ENCODE data around the gene JAKMIP2.

The JAKMIP2 gene

GRCh38 chr5:147633173-147633572, 149.4 kb downstream of the JAKMIP2 start:
- Histone ChIP-seq H3K23ac (ENCODE audit: low read length) (no peak overlapping the region), H3K27ac (ENCODE audit: low read depth, low read length) (no peak overlapping the region), H3K4ac (ENCODE audit: low read depth, low read length) (no peak overlapping the region), H3K4me2 (ENCODE audit: low read length) (no peak overlapping the region), H3K4me3 (ENCODE audit: low read length) (no peak overlapping the region), H3K4me1 (ENCODE audit: control insufficient read depth, low read depth, low read length) (no peaks in the 10 kb centered on the region), H3K18ac (ENCODE audit: low read length) (no peak overlapping the region), H3K79me2 (ENCODE audit: control insufficient read depth, insufficient read depth, low read length) (no peaks in the 10 kb centered on the region), H3K56ac (ENCODE audit: low read length) (no peak overlapping the region), H2BK5ac (ENCODE audit: low read length) (no peak overlapping the region), H2BK15ac (replicated peaks; ENCODE audit: low read depth) (no peak overlapping the region), H4K5ac (ENCODE audit: low read length) (no peak overlapping the region), H3K79me1 (ENCODE audit: low read length) (no peaks in the 10 kb centered on the region), H3K9ac (ENCODE audit: low read length) (no peak overlapping the region), H3K36me3 (ENCODE audit: control insufficient read depth, insufficient read depth, low read length) (no peaks in the 10 kb centered on the region), H3K27me3 (ENCODE audit: insufficient read depth, low read length, poor library complexity) (no peaks in the 10 kb centered on the region), H2AK5ac (ENCODE audit: low read length) (no peak overlapping the region), H2BK120ac (ENCODE audit: low read depth, low read length) (no peak overlapping the region), H4K8ac (ENCODE audit: low read depth, low read length) (no peak overlapping the region)
- no peak for DNase-seq

- Histone ChIP-seq H3K4me3 (ENCODE audit: low read length) (no peak overlapping the region), H3K56ac (ENCODE audit: low read length) (no peak overlapping the region), H2AK5ac (ENCODE audit: low read length) (no peak overlapping the region), H3K18ac (ENCODE audit: low read length) (no peak overlapping the region), H3K79me1 (ENCODE audit: low read length) (no peaks in the 10 kb centered on the region), H4K5ac (ENCODE audit: low read length) (no peak overlapping the region), H2BK5ac (ENCODE audit: low read length) (no peak overlapping the region), H3K9ac (ENCODE audit: low read length) (no peak overlapping the region), H3K23ac (ENCODE audit: low read length) (no peak overlapping the region), H4K8ac (ENCODE audit: low read depth, low read length) (no peak overlapping the region), H3K4me1 (ENCODE audit: control insufficient read depth, low read depth, low read length) (no peaks in the 10 kb centered on the region), H2BK15ac (replicated peaks; ENCODE audit: low read depth) (no peak overlapping the region), H3K4me2 (ENCODE audit: low read length) (no peak overlapping the region), H3K36me3 (ENCODE audit: control insufficient read depth, insufficient read depth, low read length) (no peaks in the 10 kb centered on the region), H3K27ac (ENCODE audit: low read depth, low read length) (no peak overlapping the region), H3K27me3 (ENCODE audit: insufficient read depth, low read length, poor library complexity) (no peaks in the 10 kb centered on the region), H3K4ac (ENCODE audit: low read depth, low read length) (no peak overlapping the region), H3K79me2 (ENCODE audit: control insufficient read depth, insufficient read depth, low read length) (no peaks in the 10 kb centered on the region), H2BK120ac (ENCODE audit: low read depth, low read length) (no peak overlapping the region)
- DNase-seq = no peak
- no CpG with 5 or more reads among the region's 4 CpGs for WGBS (ENCODE audit: extremely low coverage, insufficient coverage, low lambda C conversion rate)
These were observed 151.0 kb downstream of the JAKMIP2 start for GRCh38 chr5:147631428-147632003.

- no peak overlapping the region for H4K8ac ChIP-seq (ENCODE audit: low read depth, low read length)
- H2BK5ac ChIP-seq (ENCODE audit: low read length) = no peak overlapping the region
- H3K27ac ChIP-seq (ENCODE audit: low read depth, low read length) = no peak overlapping the region
- no peak overlapping the region for H3K56ac ChIP-seq (ENCODE audit: low read length)
- H2BK120ac ChIP-seq (ENCODE audit: low read depth, low read length) = no peak overlapping the region
- H3K23ac ChIP-seq (ENCODE audit: low read length) = no peak overlapping the region
- H3K18ac ChIP-seq (ENCODE audit: low read length) = no peak overlapping the region
- H2AK5ac ChIP-seq (ENCODE audit: low read length) = no peak overlapping the region
- no peak overlapping the region for H3K4me2 ChIP-seq (ENCODE audit: low read length)
- H3K79me1 ChIP-seq (ENCODE audit: low read length) = no peaks in the 10 kb centered on the region
- H3K36me3 ChIP-seq (ENCODE audit: control insufficient read depth, insufficient read depth, low read length) = no peaks in the 10 kb centered on the region
- H3K4ac ChIP-seq (ENCODE audit: low read depth, low read length) = no peak overlapping the region
- no peaks in the 10 kb centered on the region for H3K4me1 ChIP-seq (ENCODE audit: control insufficient read depth, low read depth, low read length)
- no peak overlapping the region for H4K5ac ChIP-seq (ENCODE audit: low read length)
- H3K79me2 ChIP-seq (ENCODE audit: control insufficient read depth, insufficient read depth, low read length) = no peaks in the 10 kb centered on the region
- H2BK15ac ChIP-seq (replicated peaks; ENCODE audit: low read depth) = no peak overlapping the region
- no peak for DNase-seq
- H3K9ac ChIP-seq (ENCODE audit: low read length) = no peak overlapping the region
- no peak overlapping the region for H3K4me3 ChIP-seq (ENCODE audit: low read length)
- H3K27me3 ChIP-seq (ENCODE audit: insufficient read depth, low read length, poor library complexity) = no peaks in the 10 kb centered on the region
- no CpG with 5 or more reads among the region's 4 CpGs for WGBS (ENCODE audit: extremely low coverage, insufficient coverage, low lambda C conversion rate)
These were observed 153.3 kb downstream of the JAKMIP2 start for GRCh38 chr5:147629196-147629595.

DNA sequence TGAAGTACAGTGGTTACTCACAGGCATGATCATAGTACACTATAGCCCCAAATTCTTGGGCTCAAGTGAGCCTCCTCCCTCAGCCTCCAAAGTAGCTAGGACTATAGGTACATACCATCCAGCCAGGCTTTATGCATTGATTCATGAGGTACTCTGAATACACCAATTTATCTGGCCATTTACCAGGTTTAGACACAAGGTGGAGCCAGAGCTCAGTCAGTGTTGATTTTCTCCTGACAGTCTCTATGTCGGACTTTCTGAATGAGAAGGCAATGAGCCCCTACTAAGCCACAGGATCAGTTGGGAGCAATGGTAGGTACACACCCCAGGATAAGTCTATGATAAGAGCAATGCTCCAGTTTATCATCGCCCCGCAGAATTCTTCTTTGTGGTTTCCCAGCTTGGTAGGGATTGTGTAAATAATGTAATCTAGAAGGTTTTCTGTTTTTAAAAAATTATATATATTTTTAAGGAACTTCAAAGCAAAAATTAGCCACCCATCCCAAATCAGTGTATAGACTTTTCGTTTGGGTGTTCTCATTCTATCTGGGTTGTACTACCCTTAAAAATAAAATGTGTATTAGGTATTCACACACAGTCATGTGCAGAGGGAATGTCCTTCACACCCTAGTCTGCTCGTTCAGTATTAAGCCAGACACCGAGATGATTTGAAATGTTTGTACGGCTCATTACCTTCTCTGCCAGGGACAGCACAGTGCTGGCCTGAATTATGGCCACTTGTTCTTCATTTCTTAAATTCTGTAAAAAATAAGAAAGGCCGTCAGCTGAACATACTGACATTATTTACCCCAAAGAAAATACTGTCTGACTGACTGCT, 154.3 kb downstream of the JAKMIP2 start:
- Histone ChIP-seq H3K36me3 (ENCODE audit: control insufficient read depth, insufficient read depth, low read length) (no peaks in the 10 kb centered on the region), H4K8ac (ENCODE audit: low read depth, low read length) (peak overlapping the region; percentile 28), H3K27ac (ENCODE audit: low read depth, low read length) (no peak overlapping the region), H3K4me3 (ENCODE audit: low read length) (no peak overlapping the region), H3K27me3 (ENCODE audit: insufficient read depth, low read length, poor library complexity) (no peaks in the 10 kb centered on the region), H3K18ac (ENCODE audit: low read length) (no peak overlapping the region), H2BK5ac (ENCODE audit: low read length) (no peak overlapping the region), H3K9ac (ENCODE audit: low read length) (no peak overlapping the region), H3K79me2 (ENCODE audit: control insufficient read depth, insufficient read depth, low read length) (no peaks in the 10 kb centered on the region), H3K4me1 (ENCODE audit: control insufficient read depth, low read depth, low read length) (no peaks in the 10 kb centered on the region), H2AK5ac (ENCODE audit: low read length) (no peak overlapping the region), H3K79me1 (ENCODE audit: low read length) (no peaks in the 10 kb centered on the region), H2BK120ac (ENCODE audit: low read depth, low read length) (no peak overlapping the region), H3K56ac (ENCODE audit: low read length) (no peak overlapping the region), H3K23ac (ENCODE audit: low read length) (no peak overlapping the region), H4K5ac (ENCODE audit: low read length) (no peak overlapping the region), H2BK15ac (replicated peaks; ENCODE audit: low read depth) (no peak overlapping the region), H3K4me2 (ENCODE audit: low read length) (no peak overlapping the region), H3K4ac (ENCODE audit: low read depth, low read length) (no peak overlapping the region)
- WGBS (ENCODE audit: extremely low coverage, insufficient coverage, low lambda C conversion rate) = no CpG with 5 or more reads among the region's 8 CpGs
- peak; percentile 89 for DNase-seq

DNA sequence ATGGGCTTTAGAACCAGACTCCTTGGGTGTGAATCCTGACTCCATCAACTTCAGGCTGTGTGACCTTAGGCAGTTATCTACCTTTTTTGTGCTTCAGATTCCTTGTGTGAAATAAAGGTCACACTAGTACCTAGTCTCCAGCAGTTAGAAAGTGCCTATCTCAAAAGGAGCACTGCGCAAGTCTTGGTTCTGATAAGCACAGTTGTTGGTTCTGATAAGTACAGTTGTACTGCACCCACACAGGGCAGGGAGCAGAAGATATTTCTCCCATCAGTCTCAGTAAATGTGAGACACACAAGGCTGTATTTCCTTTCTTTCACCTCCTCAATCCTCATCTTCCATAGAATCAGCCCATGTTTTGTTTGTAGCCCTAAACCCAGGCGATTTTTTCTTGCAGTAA, 156.1 kb downstream of the JAKMIP2 start:
- no peak overlapping the region for H4K8ac ChIP-seq (ENCODE audit: low read depth, low read length)
- H4K5ac ChIP-seq (ENCODE audit: low read length) = no peak overlapping the region
- no peaks in the 10 kb centered on the region for H3K27me3 ChIP-seq (ENCODE audit: insufficient read depth, low read length, poor library complexity)
- WGBS (ENCODE audit: extremely low coverage, insufficient coverage, low lambda C conversion rate) = no CpG with 5 or more reads among the region's 2 CpGs
- no peak overlapping the region for H3K56ac ChIP-seq (ENCODE audit: low read length)
- no peak overlapping the region for H2AK5ac ChIP-seq (ENCODE audit: low read length)
- no peaks in the 10 kb centered on the region for H3K79me1 ChIP-seq (ENCODE audit: low read length)
- no peaks in the 10 kb centered on the region for H3K79me2 ChIP-seq (ENCODE audit: control insufficient read depth, insufficient read depth, low read length)
- no peak overlapping the region for H3K4me3 ChIP-seq (ENCODE audit: low read length)
- H3K9ac ChIP-seq (ENCODE audit: low read length) = no peak overlapping the region
- no peak overlapping the region for H3K23ac ChIP-seq (ENCODE audit: low read length)
- H2BK120ac ChIP-seq (ENCODE audit: low read depth, low read length) = no peak overlapping the region
- H3K27ac ChIP-seq (ENCODE audit: low read depth, low read length) = peak overlapping the region; percentile 64
- DNase-seq = peak; percentile 75
- no peaks in the 10 kb centered on the region for H3K4me1 ChIP-seq (ENCODE audit: control insufficient read depth, low read depth, low read length)
- no peak overlapping the region for H3K4me2 ChIP-seq (ENCODE audit: low read length)
- no peak overlapping the region for H3K18ac ChIP-seq (ENCODE audit: low read length)
- H3K4ac ChIP-seq (ENCODE audit: low read depth, low read length) = no peak overlapping the region
- H2BK5ac ChIP-seq (ENCODE audit: low read length) = no peak overlapping the region
- no peaks in the 10 kb centered on the region for H3K36me3 ChIP-seq (ENCODE audit: control insufficient read depth, insufficient read depth, low read length)
- no peak overlapping the region for H2BK15ac ChIP-seq (replicated peaks; ENCODE audit: low read depth)

DNA sequence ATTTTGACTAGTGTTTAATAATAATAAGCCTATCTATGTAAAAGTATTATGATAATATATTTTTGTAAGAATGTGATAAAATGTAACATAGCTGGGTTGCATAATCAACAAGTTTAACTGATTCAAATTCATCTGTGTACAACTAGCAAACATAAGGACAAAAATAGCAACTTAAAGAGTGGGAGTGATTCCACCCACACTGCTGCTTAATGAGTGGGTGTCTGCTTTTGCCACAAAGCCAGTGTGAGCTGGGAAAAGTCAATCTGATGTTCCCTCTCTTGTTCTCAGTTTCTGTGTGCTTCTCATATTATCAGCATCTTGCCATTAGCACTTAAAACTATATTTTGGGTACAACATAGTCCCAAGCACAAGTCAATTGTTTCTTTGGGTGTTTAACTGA, 161.5 kb downstream of the JAKMIP2 start:
- Histone ChIP-seq H3K36me3 (ENCODE audit: control insufficient read depth, insufficient read depth, low read length) (no peaks in the 10 kb centered on the region), H3K56ac (ENCODE audit: low read length) (no peak overlapping the region), H4K8ac (ENCODE audit: low read depth, low read length) (no peak overlapping the region), H3K4me2 (ENCODE audit: low read length) (no peak overlapping the region), H2BK120ac (ENCODE audit: low read depth, low read length) (no peak overlapping the region), H3K79me1 (ENCODE audit: low read length) (no peaks in the 10 kb centered on the region), H3K9ac (ENCODE audit: low read length) (no peak overlapping the region), H3K23ac (ENCODE audit: low read length) (no peak overlapping the region), H3K4ac (ENCODE audit: low read depth, low read length) (no peak overlapping the region), H3K27ac (ENCODE audit: low read depth, low read length) (no peak overlapping the region), H3K4me1 (ENCODE audit: control insufficient read depth, low read depth, low read length) (no peaks in the 10 kb centered on the region), H3K27me3 (ENCODE audit: insufficient read depth, low read length, poor library complexity) (no peaks in the 10 kb centered on the region), H4K5ac (ENCODE audit: low read length) (no peak overlapping the region), H2BK5ac (ENCODE audit: low read length) (no peak overlapping the region), H3K4me3 (ENCODE audit: low read length) (no peak overlapping the region), H3K18ac (ENCODE audit: low read length) (no peak overlapping the region), H2BK15ac (replicated peaks; ENCODE audit: low read depth) (no peak overlapping the region), H2AK5ac (ENCODE audit: low read length) (no peak overlapping the region), H3K79me2 (ENCODE audit: control insufficient read depth, insufficient read depth, low read length) (no peaks in the 10 kb centered on the region)
- DNase-seq = no peak
